ENCODE results near the gene VGF.

VGF gene

GRCh38 chr7:101180130-101180755, 14.9 kb upstream of the VGF start, which contains the start of gene NAT16:
Gene NAT16 (minus strand): TSS chr7:101180293. CDS start chr7:101174807, 5,486 bp downstream.
- TF ChIP-seq ZFX (IDR thresholded peaks at IDR 0.05): no peak
- TF ChIP-seq, protein P1, sequence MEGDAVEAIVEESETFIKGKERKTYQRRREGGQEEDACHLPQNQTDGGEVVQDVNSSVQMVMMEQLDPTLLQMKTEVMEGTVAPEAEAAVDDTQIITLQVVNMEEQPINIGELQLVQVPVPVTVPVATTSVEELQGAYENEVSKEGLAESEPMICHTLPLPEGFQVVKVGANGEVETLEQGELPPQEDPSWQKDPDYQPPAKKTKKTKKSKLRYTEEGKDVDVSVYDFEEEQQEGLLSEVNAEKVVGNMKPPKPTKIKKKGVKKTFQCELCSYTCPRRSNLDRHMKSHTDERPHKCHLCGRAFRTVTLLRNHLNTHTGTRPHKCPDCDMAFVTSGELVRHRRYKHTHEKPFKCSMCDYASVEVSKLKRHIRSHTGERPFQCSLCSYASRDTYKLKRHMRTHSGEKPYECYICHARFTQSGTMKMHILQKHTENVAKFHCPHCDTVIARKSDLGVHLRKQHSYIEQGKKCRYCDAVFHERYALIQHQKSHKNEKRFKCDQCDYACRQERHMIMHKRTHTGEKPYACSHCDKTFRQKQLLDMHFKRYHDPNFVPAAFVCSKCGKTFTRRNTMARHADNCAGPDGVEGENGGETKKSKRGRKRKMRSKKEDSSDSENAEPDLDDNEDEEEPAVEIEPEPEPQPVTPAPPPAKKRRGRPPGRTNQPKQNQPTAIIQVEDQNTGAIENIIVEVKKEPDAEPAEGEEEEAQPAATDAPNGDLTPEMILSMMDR (conservative IDR thresholded peaks at IDR 0.05): no peak
- no peak within 1 kb of the TSS for H3K27ac ChIP-seq

GRCh38 chr7:101179713-101180112, 14.3 kb upstream of the VGF start:
- no peak for TF ChIP-seq ZFX (IDR thresholded peaks at IDR 0.05)
- TF ChIP-seq, protein P1 (conservative IDR thresholded peaks at IDR 0.05): no peak

DNA sequence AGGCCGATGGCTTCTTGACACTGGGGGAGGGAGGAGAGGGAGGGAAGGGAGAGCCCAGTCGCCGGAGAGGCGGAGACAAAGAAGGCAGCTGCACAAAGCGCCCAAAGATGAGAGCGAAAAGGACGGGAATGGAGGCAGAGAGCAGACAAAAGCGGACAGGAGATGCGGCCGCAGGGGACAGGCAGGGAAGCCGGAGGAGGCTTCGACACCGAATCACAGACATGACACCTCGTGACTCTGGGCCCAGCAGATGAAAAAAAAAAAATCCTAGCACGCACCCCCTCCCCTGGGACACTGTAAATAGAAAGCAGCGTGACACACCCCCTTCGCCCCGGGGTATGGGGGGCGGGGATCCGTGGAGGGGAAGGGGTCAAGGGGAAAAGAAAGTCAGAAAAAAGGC, 13.7 kb upstream of the VGF start:
- TF ChIP-seq, protein P1 (conservative IDR thresholded peaks at IDR 0.05): no peak
- TF ChIP-seq ZFX (IDR thresholded peaks at IDR 0.05): no peak

More at GRCh38 chr7:101179713-101180112, 14.3 kb upstream of the VGF start:
- no peak overlapping the region for H3K27ac ChIP-seq

DNA sequence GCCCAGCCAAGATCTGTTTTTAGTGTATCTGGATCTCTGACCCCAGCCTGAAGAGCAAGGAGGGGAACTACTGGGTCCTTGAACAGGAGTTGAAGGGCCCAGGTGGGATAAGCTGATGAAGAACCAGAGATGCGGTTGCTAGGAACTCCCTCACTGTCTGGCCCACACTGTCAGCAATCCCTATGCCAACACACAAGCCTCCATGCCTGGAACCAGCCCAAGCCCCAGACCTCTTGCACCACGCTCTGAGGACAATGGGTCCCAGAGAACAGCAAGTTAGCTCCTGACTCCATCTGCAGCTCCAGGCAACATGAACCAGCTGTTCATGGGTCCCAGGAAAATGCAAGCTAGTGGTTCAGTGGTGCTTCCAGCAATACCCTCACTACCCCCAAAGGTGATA, 12.3 kb upstream of the VGF start:
- TF ChIP-seq, protein P1 (conservative IDR thresholded peaks at IDR 0.05): no peak
- no peak for TF ChIP-seq ZFX (IDR thresholded peaks at IDR 0.05)
- H3K27ac ChIP-seq: no peak overlapping the region

More for the DNA sequence above, 13.7 kb upstream of the VGF start:
- H3K27ac ChIP-seq: no peak overlapping the region

DNA sequence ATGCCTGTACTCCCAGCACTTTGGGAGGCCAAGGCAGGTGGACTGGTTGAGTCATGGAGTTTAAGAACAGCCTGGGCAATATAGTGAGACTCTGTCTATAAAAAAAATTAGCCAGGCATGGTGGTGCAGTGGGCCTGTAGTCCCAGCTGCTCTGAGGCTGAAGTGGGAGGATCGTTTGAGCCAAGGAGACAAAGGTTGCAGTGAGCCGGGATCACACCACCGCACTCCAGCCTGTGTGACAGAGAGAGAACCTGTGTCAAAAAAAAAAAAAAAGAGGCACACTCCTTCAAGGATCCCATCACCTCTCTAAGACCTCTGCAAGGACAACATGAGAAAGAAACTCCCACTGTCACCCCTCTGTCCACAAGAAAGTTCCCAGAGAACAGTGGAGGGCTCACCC, 10.3 kb upstream of the VGF start:
- H3K27ac ChIP-seq: no peak overlapping the region
- TF ChIP-seq, protein P1 (conservative IDR thresholded peaks at IDR 0.05): no peak
- TF ChIP-seq ZFX (IDR thresholded peaks at IDR 0.05): no peak

DNA sequence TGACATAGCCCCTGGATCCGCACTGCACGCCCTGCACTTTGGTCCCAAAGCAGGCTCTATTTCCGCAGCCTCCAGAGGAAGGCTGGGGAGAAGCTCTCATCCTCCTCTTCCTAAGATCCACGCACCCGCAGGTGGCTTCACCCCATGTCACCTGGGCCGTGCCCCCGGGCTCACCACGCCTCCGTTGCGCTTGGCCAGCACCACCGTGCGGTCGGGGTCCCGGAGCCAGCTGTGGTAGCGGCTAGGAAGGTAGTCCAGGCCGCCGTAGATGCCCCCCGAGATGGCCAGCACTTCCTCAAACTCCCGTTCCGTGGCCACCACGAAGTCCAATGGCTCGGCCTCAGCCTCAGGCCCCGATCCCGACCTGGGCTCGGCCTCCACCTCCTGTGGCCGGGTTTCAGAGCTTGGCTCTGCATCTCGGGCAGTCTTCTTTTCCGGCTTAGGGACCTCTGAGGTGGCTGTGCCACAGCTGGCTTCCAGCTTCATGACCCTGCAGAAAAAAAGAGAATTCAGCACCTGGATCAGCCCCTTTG, 9.0 kb upstream of the VGF start:
- TF ChIP-seq, protein P1 (conservative IDR thresholded peaks at IDR 0.05): no peak
- TF ChIP-seq ZFX (IDR thresholded peaks at IDR 0.05): no peak
- no peak overlapping the region for H3K27ac ChIP-seq

DNA sequence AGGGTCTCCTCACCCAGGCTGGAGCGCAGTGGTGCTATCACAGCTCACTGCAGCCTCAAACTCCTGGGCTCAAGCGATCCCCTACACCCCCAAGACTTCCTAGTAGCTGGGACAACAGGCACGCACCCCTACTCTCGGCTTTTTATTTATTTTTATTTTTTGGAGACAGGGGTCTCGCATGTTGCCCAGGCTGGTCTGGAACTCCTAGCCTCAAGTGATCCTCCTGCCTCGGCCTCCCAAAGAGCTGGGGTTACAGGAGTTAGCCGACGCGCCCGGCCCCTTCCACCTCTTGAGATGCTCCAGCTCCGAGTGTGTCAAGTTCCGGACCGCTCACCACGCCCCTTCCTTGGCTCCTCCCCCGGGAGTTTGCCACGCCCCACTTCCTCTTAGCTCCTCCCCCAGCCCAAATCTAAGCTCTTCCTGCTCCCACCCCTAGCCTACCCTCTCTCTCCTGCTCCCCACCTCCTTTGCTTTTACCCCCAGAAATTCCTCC, 8.4 kb upstream of the VGF start:
- TF ChIP-seq ZFX (IDR thresholded peaks at IDR 0.05): no peak
- TF ChIP-seq, protein P1 (conservative IDR thresholded peaks at IDR 0.05): no peak
- H3K27ac ChIP-seq: no peak overlapping the region

Data from C4-2B (cell line).